Endothelial cell (in vitro differentiated cells): ENCODE results near the gene CDH23. TPM values are rescaled to one million over a fixed set of nuclear protein-coding genes. Genes with fewer than 3 reads are reported as not detected.

Experiments used
- DNase-seq: peaks from one replicate; pipeline ENCODE4 v3.0.0; 2021; ENCODE audit warnings: low spot score
- H3K27ac Mint-ChIP-seq: one replicate; pipeline ENCODE4 v1.8.0; 2021; ENCODE audit warnings: mixed read lengths, inconsistent platforms; ENCODE audit not compliant: unreplicated experiment
- H3K27me3 Mint-ChIP-seq: one replicate; pipeline ENCODE4 v1.8.0; 2021; ENCODE audit warnings: mild to moderate bottlenecking, moderate library complexity, mixed read lengths, inconsistent platforms; ENCODE audit not compliant: unreplicated experiment
- H3K36me3 Mint-ChIP-seq: one replicate; pipeline ENCODE4 v1.8.0; 2021; ENCODE audit warnings: mild to moderate bottlenecking, low read depth, mixed read lengths, inconsistent platforms; ENCODE audit not compliant: unreplicated experiment
- H3K4me1 Mint-ChIP-seq: one replicate; pipeline ENCODE4 v1.8.0; 2021; ENCODE audit warnings: mild to moderate bottlenecking, mixed read lengths, inconsistent platforms; ENCODE audit not compliant: unreplicated experiment
- H3K4me3 Mint-ChIP-seq: one replicate; pipeline ENCODE4 v1.8.0; 2021; ENCODE audit warnings: mild to moderate bottlenecking, mixed read lengths, inconsistent platforms; ENCODE audit not compliant: unreplicated experiment
- H3K9me3 Mint-ChIP-seq: one replicate; pipeline ENCODE4 v1.8.0; 2021; ENCODE audit warnings: mixed read lengths, inconsistent platforms; ENCODE audit not compliant: unreplicated experiment
- CTCF ChIP-seq: fragments of 200-600 bp; sonication (generic); IDR thresholded peaks from one replicate; pipeline ENCODE4 v1.5.0; 2021; ENCODE audit warnings: antibody characterized with exemption; ENCODE audit not compliant: unreplicated experiment
- total RNA-seq: library from RNA; stranded (reverse); fragmentation: NEBNext Ultra II Directional; extraction: Animal tissue kit (Norgen Biotek cat#: 25700); gene quantifications from one replicate; pipeline ENCODE4 v1.2.1, GENCODE V29; 2021; ENCODE audit not compliant: unreplicated experiment

The CDH23 gene
- total RNA-seq, 1 donor from 2014 or later: 0.54 TPM

GRCh38 chr10:71390921-71391690, 5.6 kb upstream of the CDH23 start:
- peaks cover 11% of the 10 kb centered on the region for H3K27me3 Mint-ChIP-seq
- H3K4me1 Mint-ChIP-seq: no peaks in the 10 kb centered on the region
- no peaks in the 10 kb centered on the region for H3K36me3 Mint-ChIP-seq

GRCh38 chr10:71391701-71392100, 5.0 kb upstream of the CDH23 start:
- no peak for TF ChIP-seq CTCF
- H3K4me3 Mint-ChIP-seq: no peak overlapping the region
- no peak for DNase-seq
- H3K36me3 Mint-ChIP-seq: no peaks in the 10 kb centered on the region
- no peaks in the 10 kb centered on the region for H3K4me1 Mint-ChIP-seq
- H3K27ac Mint-ChIP-seq: no peak overlapping the region
- H3K9me3 Mint-ChIP-seq: no peaks in the 10 kb centered on the region
- peaks cover 11% of the 10 kb centered on the region for H3K27me3 Mint-ChIP-seq

More at GRCh38 chr10:71390921-71391690, 5.6 kb upstream of the CDH23 start:
- Mint-ChIP-seq H3K4me3 (no peak overlapping the region), H3K27ac (no peak overlapping the region), H3K9me3 (no peaks in the 10 kb centered on the region)
- DNase-seq: no peak
- no peak for TF ChIP-seq CTCF

- Mint-ChIP-seq H3K9me3 (no peaks in the 10 kb centered on the region), H3K27me3 (peaks cover 11% of the 10 kb centered on the region), H3K27ac (no peak overlapping the region), H3K36me3 (no peaks in the 10 kb centered on the region), H3K4me1 (no peaks in the 10 kb centered on the region), H3K4me3 (no peak overlapping the region)
- TF ChIP-seq CTCF: no peak
- DNase-seq: no peak
Observed at GRCh38 chr10:71392292-71392691, 4.4 kb upstream of the CDH23 start.

- H3K9me3 Mint-ChIP-seq: no peaks in the 10 kb centered on the region
- no peaks in the 10 kb centered on the region for H3K36me3 Mint-ChIP-seq
- H3K4me1 Mint-ChIP-seq: no peaks in the 10 kb centered on the region
- H3K4me3 Mint-ChIP-seq: no peak overlapping the region
- no peak for DNase-seq
- no peak overlapping the region for H3K27ac Mint-ChIP-seq
- peaks cover 11% of the 10 kb centered on the region for H3K27me3 Mint-ChIP-seq
- no peak for TF ChIP-seq CTCF
Observed at GRCh38 chr10:71392791-71393781, 3.6 kb upstream of the CDH23 start.
